GM12891 (cell line): ENCODE measurements around the gene COMP.

Experiments used
- DNase-seq: peaks from one replicate; pipeline ENCODE4 v3.0.0; 2011; ENCODE audit warnings: low spot score; ENCODE audit not compliant: insufficient read length
- FAIRE-seq: peaks from 2 replicates; lab custom pipeline; 2011; peaks lifted over from hg19 to GRCh38; lab: Jason Lieb, UNC
- PAX5 ChIP-seq: IDR thresholded peaks from 2 replicates; pipeline ENCODE4 v1.6.1; 2011; ENCODE audit warnings: low read length, moderate library complexity, mild to moderate bottlenecking; ENCODE audit not compliant: insufficient read depth, severe bottlenecking
- POLR2A ChIP-seq: IDR thresholded peaks from 2 replicates; pipeline ENCODE4 v1.6.1; 2011; ENCODE audit warnings: low read depth, low read length, control low read depth
- POLR2AphosphoS5 ChIP-seq: IDR thresholded peaks from 2 replicates; pipeline ENCODE4 v1.6.1; 2011; ENCODE audit warnings: low read depth, low read length, control low read depth
- POU2F2 ChIP-seq: IDR thresholded peaks from 2 replicates; pipeline ENCODE4 v1.6.1; 2011; ENCODE audit warnings: low read depth, mild to moderate bottlenecking, control low read depth, low read length, moderate library complexity
- SPI1 ChIP-seq: IDR thresholded peaks from 2 replicates; pipeline ENCODE4 v1.6.1; 2011; ENCODE audit warnings: low read depth, low read length, control low read depth
- TAF1 ChIP-seq: IDR thresholded peaks from 2 replicates; pipeline ENCODE4 v1.6.1; 2011; ENCODE audit warnings: low read depth, low read length, control low read depth

COMP gene

DNA sequence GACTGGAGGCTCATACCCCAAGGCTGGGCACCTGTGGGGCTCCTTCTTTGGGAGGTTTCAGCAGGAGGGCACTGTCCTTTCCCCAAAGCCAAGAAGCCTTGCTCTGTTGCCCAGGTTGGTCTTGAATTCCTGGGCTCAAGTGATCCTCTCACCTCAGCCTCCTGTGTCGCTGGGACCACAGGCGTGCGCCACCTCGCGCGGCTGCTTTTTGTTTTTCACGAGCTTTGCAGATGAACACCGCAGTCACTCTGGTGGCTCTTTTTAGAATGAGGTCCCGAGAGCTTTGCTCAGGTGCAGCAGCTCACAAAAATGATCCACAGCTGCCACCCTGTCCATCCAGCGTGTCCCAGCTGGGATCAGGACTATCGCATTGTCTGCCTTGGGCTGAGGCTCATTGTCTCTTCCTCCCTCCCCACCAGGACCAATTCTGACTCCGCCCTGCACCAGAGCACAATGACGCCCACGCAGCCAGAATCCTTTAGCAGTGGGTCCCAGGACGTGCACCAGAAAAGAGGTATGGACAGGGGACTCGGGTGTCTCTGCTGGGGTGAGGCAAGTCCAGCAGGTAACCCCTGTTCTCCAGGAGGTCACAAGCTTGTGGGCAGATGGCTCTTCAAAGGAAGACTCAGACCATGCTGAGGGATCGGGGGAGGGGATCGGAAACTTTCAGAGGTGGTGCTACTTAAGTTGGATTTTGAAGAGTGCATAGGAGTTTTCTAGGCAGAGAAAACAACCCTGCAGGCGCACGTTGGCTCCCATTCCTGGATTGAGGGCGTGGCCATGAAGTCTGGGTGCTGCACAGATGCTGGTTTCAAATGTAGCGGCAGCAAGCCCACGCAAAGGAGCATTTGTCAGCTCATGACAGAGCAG, 41.5 kb downstream of the COMP start:
- FAIRE-seq (no peak), DNase-seq (no peak)
- no peak for TF ChIP-seq SPI1
- TF ChIP-seq PAX5 = no peak

DNA sequence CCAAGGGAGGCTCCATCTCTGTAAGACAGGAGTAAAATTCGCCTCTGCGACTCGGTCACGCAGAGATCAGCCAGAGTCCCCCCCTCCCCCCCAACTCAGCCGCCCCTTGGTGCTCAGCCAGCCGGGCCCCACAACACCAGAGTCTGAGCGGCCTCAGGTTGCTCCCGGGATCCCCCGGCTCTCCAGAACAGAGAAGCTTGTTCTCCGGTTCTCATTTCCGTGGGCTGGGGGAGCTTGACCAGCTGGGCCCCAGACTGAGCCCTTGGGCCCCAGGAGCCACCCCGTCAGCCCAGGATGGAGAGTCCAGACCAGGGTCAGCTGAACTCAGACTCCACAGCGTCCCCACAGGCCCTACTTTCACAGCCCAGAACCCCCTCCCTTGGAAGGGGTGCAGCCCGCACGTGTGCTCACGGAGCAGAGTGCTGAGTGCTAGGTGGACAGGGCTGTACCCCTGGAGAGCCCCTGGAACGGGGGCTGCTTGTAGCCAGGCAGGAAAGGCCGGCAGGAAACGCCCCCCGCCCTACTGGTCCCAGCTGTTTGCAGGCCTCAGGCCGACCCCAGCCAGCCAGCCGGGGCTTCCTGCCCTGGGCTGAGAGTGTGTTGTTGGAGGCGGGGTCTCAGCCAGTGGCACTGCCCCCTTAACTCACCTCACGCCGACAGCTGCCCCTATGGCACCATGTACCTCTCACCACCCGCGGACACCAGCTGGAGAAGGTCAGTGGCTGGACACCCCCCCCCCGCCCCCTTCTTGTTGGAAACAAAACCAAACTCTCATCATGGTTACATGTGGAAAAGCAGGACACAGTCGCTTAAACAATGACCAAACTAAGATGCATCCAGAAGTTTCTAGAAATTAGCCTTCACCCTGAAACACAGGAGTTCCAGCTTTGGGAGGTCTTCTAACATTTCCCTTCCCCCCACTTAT, 44.4 kb downstream of the COMP start:
- no peak for FAIRE-seq
- no peak for TF ChIP-seq TAF1
- DNase-seq = no peak

DNA sequence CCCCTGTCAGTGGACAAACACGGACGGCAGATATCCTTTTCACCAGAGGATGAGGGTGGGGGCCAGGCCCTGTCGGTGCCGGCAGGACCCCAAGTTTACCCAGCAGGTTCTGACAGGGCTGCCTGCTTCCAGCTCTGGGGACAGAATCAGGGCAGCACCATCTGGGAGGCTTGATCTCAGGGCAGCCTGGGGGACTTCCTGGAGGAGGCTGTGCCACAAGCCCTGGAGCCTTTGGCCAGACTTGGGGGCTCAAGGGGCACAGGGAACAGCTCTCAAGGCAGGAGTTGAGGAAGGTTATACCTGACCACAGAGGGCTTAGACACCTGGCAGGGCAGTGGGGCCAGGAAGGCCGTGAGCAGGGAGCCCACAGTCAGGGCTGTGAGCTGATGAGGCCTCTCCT, 45.2 kb downstream of the COMP start:
- no peak for DNase-seq
- no peak for TF ChIP-seq POU2F2
- TF ChIP-seq POLR2A = no peak
- TF ChIP-seq TAF1 = no peak
- no peak for TF ChIP-seq SPI1
- TF ChIP-seq POLR2AphosphoS5 = no peak
- TF ChIP-seq PAX5 = no peak

DNA sequence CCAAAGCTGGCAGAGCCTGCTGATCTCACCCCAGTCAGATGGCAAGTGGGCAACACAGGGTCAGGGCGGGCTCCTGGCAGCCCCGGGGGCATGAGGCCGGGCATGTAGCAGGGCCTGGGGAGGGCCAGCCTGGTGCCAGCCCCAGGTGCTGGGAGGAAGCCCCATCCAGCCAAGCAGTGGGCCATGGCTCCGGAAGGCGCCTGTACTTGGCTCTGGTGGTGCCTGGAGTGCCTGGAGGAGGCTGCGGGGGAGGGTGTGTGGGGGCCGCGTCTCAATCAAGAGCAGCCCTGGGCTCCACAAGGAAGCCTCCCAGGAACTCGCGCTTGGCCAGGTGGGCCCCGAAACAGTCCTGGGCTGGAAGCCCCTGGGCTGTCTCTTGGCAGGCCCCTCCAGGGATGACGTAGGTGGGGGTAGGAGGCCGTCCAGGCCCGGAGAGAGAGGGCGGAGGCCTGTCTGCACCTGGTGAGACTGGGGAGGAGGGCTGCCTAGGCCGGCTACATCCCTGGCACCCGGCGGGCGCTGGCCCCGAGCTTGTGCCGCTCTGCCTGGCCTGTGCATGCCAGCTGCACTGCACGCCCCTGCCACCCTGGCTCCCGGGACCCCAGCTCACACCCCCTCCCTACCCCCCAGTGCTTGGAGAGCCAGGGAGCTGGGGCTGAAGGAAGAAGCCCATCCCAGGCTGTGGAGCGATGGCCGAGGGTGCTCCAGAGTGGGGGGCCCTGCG, 45.9 kb downstream of the COMP start:
- TF ChIP-seq SPI1 = no peak
- no peak for TF ChIP-seq POLR2A
- no peak for TF ChIP-seq POLR2AphosphoS5
- no peak for TF ChIP-seq TAF1
- TF ChIP-seq POU2F2 = no peak
- no peak for TF ChIP-seq PAX5
- FAIRE-seq (no peak), DNase-seq (no peak)

More for the DNA sequence above, 45.2 kb downstream of the COMP start:
- no peak for FAIRE-seq

DNA sequence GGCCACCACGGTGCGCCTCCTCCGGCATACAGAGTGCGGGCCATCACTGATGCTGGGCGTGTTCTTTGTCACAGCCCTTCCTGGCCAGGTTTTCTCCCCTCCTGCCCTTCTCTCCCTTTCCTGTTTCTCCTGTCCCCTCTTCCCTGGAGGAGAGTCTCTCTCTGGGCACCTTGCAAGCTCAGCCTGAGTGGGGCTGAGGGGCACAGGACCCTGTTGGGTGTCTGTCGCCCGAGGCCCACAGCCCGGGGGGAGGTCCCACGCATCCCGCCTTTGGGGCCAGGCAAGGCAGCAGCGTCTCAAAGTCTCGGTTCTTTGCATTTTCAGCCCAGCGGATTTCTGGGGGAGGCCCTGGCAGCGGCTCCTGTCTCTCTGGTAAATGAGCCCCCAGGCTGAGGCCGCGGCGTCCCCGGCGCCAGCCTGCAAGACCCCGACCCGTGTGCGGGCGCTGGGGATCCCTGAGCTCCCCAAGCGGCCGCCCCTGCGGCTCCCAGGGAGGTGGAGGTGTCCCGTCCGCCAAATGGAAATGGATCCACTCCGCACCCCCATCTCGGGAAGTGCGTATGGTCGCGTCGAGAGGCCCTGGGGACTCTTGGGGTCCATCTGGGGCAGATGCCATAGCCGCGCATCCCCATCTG, 47.2 kb downstream of the COMP start:
- TF ChIP-seq SPI1 = no peak
- no peak for TF ChIP-seq POLR2A
- no peak for TF ChIP-seq PAX5
- no peak for TF ChIP-seq POLR2AphosphoS5
- no peak for TF ChIP-seq POU2F2
- TF ChIP-seq TAF1 = no peak
- no peak for DNase-seq
- FAIRE-seq = no peak

DNA sequence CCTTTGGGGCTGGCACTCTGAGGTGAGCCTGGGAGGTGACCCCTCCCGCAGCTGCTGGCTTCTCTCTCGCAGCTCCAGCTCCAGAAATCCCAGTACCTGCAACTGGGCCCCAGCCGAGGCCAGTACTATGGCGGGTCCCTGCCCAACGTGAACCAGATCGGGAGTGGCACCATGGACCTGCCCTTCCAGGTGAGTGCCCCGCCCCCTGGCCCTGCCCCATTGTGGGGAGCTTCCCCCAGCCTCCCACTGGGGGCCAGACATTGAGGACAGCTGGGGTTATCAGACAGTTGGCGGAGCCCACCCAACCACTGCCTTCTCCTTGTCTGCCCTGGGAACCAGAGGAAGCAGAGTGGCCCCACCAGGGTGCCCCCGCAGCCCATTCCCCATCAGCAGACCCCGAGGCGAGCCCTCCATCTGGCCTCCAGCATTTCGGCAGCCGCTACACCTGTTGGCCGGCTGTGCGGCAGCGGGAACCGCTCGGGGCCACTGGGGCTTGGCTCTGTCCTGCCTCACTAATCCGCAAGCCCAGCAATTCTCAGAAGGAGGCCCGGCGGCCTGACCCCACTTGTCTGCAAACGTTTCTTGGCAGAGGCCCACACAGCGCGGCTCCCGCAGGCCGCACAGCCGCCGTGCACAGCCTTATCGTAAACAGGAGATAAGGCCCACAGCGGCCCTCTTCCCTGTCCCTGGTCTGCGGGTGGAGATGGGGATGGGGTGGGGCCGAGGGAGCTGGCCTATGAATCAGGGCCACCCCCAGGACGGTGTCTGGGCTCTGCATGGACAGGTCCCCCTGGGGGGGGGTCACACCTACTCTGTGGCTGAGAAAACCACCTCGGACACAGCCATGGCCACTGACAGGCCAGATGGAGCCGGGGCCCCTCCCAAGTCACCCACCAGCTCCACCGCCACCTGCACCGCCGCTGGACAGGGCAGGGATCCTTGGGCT, 48.0 kb downstream of the COMP start:
- FAIRE-seq (no peak), DNase-seq (no peak)
- TF ChIP-seq TAF1 (no peak), SPI1 (no peak), POLR2AphosphoS5 (no peak), POU2F2 (no peak), PAX5 (no peak), POLR2A (no peak)

DNA sequence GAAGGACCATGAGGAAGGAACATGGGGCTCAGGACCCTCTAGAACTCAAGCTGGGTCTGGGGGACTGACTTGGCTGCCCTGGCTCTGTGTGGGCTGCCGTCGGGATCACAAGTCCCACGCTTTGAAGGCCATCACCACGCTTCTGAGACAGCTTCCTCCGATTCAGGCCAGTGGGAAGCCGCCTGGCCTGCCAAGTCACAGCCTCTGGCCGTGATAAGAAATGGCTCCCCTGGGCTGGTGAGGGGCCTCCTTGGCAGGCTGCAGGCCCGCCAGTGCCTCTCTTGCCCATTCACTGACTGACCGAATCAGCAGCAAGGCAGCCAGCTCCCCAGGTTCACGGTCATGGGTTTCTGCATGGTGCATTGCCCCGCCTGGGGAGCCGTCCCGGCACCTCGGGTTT, 48.8 kb downstream of the COMP start:
- TF ChIP-seq POU2F2 = no peak
- no peak for TF ChIP-seq POLR2A
- no peak for TF ChIP-seq PAX5
- no peak for TF ChIP-seq POLR2AphosphoS5
- no peak for TF ChIP-seq TAF1
- no peak for TF ChIP-seq SPI1
- no peak for FAIRE-seq
- DNase-seq = no peak
